HCT116 (cell line): Measurements from ENCODE around the gene ADAMTS1. TPM values are rescaled to one million over a fixed set of nuclear protein-coding genes. Genes with fewer than 3 reads are reported as not detected.
"Not testable (repeated sequence)": the region's sequence is repeated elsewhere in the genome, so short reads cannot be mapped to it uniquely, and the experiment has no call there.

Experiments used
- ATAC-seq: fragments of 200-7000 bp; cut with Tn5 transposase; 2 replicates; pipeline ENCODE4 v1.9.1; 2020; ENCODE audit warnings: mild to moderate bottlenecking, moderate library complexity
- BruUV-seq: library from RNA; stranded (reverse); fragments of 400-500 nt; replicated peaks from 2 replicates; lab custom pipeline; 2021; lab: Mats Ljungman, UMichigan
- CTCF ChIA-PET: fragments of 300-600 bp; sonication (Branson Sonifier 250); formaldehyde crosslinking; loops from one replicate; lab custom pipeline; 2021; ENCODE audit warnings: antibody characterized with exemption; lab: Charles Lee
- POLR2A ChIA-PET: fragments of 300-600, 350-600 bp; sonication (Branson Sonifier 250); formaldehyde crosslinking; loops from one replicate; lab custom pipeline; 2021; ENCODE audit warnings: antibody characterized with exemption; lab: Charles Lee
- RAD21 ChIA-PET, 2 experiments: fragments of 300-600 bp; sonication (Branson Sonifier 250); formaldehyde crosslinking; loops; one replicate each; lab custom pipeline; 2023; ENCODE audit warnings: low total read pairs in 2 of 2; ENCODE audit not compliant: uncharacterized antibody in 2 of 2, unreplicated experiment in 2 of 2, low non-redundant PET in 1 of 2; lab: Charles Lee
- DNase-seq: peaks from one replicate; pipeline ENCODE4 v3.0.0-alpha.2; 2010; ENCODE audit warnings: low read depth, low spot score
- H2AFZ ChIP-seq: fragments of 200-600 bp; shearing (Covaris generic), sonication (generic); 2 replicates; pipeline ENCODE4 v1.6.1; 2017; ENCODE audit warnings: low read depth, mixed run types, mixed read lengths, antibody characterized with exemption, low read length; ENCODE audit not compliant: poor library complexity, severe bottlenecking
- H3K27ac ChIP-seq: 2 replicates; pipeline ENCODE4 v1.5.1; 2012; ENCODE audit warnings: low read depth, low read length
- H3K27me3 ChIP-seq: fragments of 200-600 bp; sonication (generic); 2 replicates; pipeline ENCODE4 v1.6.1; 2016; ENCODE audit warnings: mixed run types, low read length, mixed read lengths; ENCODE audit not compliant: insufficient read depth
- H3K36me3 ChIP-seq, 2 experiments: fragments of 200-500 bp in 1 of 2; fragments of 200-600 bp in 1 of 2; sonication (Bioruptor generic) in 1 of 2; sonication (generic) in 1 of 2; 2 replicates each; pipeline versions ENCODE4 v1.5.1 to v1.6.1; 2014 to 2016; ENCODE audit warnings: low read length in 2 of 2, inconsistent platforms in 1 of 2, mixed read lengths in 1 of 2, mixed run types in 1 of 2; ENCODE audit not compliant: insufficient read depth in 2 of 2, control insufficient read depth in 1 of 2
- H3K4me1 ChIP-seq, 2 experiments: fragments of 200-600 bp in 1 of 2; sonication (generic) in 1 of 2; 2 replicates each; pipeline versions ENCODE4 v1.5.1 to v1.6.1; 2012 to 2017; ENCODE audit warnings: low read length in 2 of 2, inconsistent platforms in 1 of 2, mild to moderate bottlenecking in 1 of 2, mixed read lengths in 1 of 2, mixed run types in 1 of 2, moderate library complexity in 1 of 2; ENCODE audit not compliant: insufficient read depth in 2 of 2, control insufficient read depth in 1 of 2
- H3K4me2 ChIP-seq: fragments of 200-600 bp; sonication (generic); 2 replicates; pipeline ENCODE4 v1.6.1; 2017; ENCODE audit warnings: mixed run types, low read length, mixed read lengths
- H3K4me3 ChIP-seq, 2 experiments: fragments of 200-600 bp in 1 of 2; sonication (generic) in 1 of 2; replicated peaks in 1 of 2; 2 replicates each; pipeline ENCODE4 v1.5.1; 2011 to 2016; ENCODE audit warnings: low read length in 2 of 2, control low read depth in 1 of 2, low read depth in 1 of 2, mild to moderate bottlenecking in 1 of 2, mixed read lengths in 1 of 2, mixed run types in 1 of 2
- H3K79me2 ChIP-seq: fragments of 200-600 bp; sonication (generic); 2 replicates; pipeline ENCODE4 v1.6.1; 2017; ENCODE audit warnings: mild to moderate bottlenecking, mixed run types, low read length, moderate library complexity, mixed read lengths; ENCODE audit not compliant: insufficient read depth
- H3K9ac ChIP-seq: fragments of 200-600 bp; sonication (generic); 2 replicates; pipeline ENCODE4 v1.6.1; 2016; ENCODE audit warnings: low read length, mixed read lengths
- H3K9me2 ChIP-seq: fragments of 200-600 bp; sonication (generic), shearing (Covaris generic); 2 replicates; pipeline ENCODE4 v1.6.1; 2017; ENCODE audit warnings: mixed run types, mild to moderate bottlenecking, moderate library complexity; ENCODE audit not compliant: insufficient read depth
- H3K9me3 ChIP-seq, 2 experiments: fragments of 200-500 bp in 1 of 2; fragments of 200-600 bp in 1 of 2; sonication (Bioruptor generic) in 1 of 2; sonication (generic) in 1 of 2; 2 replicates each; pipeline ENCODE4 v1.6.1; 2014 to 2017; ENCODE audit warnings: low read length in 2 of 2, mixed read lengths in 2 of 2, inconsistent platforms in 1 of 2, low read depth in 1 of 2, mild to moderate bottlenecking in 1 of 2, mixed run types in 1 of 2, moderate library complexity in 1 of 2; ENCODE audit not compliant: control insufficient read depth in 1 of 2, insufficient read depth in 1 of 2
- H4K20me1 ChIP-seq: fragments of 200-600 bp; sonication (generic), shearing (Covaris generic); 2 replicates; pipeline ENCODE4 v1.6.1; 2017; ENCODE audit warnings: mixed run types, mild to moderate bottlenecking, moderate library complexity; ENCODE audit not compliant: insufficient read depth
- POLR2AphosphoS5 ChIP-seq: IDR thresholded peaks from 2 replicates; pipeline ENCODE4 v1.6.1; 2011; ENCODE audit warnings: mild to moderate bottlenecking, low read depth, low read length, moderate library complexity
- SIN3A ChIP-seq: IDR thresholded peaks from 2 replicates; pipeline ENCODE4 v1.6.1; 2012; ENCODE audit warnings: low read depth
- intact Hi-C: fragments of 100-400 bp; cut with micrococcal nuclease; formaldehyde crosslinking; loops from 2 replicates; pipeline ENCODE4 v1.10.0; 2022
- total RNA-seq: library from RNA; stranded (reverse); gene quantifications from one replicate; pipeline ENCODE4 v1.2.1, GENCODE V29; 2021; ENCODE audit not compliant: unreplicated experiment

The ADAMTS1 gene
- total RNA-seq, 1 experiment from 2014 or later, result 0.98 TPM

DNA sequence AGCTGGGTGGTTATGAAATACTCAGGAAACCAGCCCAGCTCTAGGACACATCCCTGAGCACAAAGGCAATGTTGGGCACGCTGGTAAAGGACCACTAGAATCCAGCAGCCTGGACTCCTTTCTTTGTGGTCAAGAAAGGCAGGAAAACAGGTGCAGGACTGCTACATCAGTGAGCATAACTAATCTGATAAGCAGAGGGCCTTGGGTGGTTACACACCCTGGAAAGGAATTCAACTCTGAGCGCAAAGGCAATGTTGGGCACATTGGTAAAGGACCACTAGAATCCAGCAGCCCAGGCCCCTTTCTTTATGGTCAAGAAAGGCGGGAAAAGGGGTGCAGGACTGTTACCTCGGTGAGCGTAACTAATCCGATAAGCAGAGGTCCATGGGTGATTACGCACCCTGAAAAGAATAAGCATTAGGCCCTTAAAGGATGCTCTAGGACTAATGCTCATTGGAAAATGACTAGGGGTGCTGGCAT lies 11.7 kb upstream of the ADAMTS1 start:
- BruUV-seq, intact Hi-C loops, H2AFZ ChIP-seq, RAD21 ChIA-PET, H3K4me1 ChIP-seq, ATAC-seq, H3K4me2 ChIP-seq, CTCF ChIA-PET, H3K9ac ChIP-seq, H3K27ac ChIP-seq, DNase-seq, H3K79me2 ChIP-seq, H4K20me1 ChIP-seq, H3K27me3 ChIP-seq, H3K9me3 ChIP-seq, H3K9me2 ChIP-seq, H3K4me3 ChIP-seq, H3K36me3 ChIP-seq, POLR2A ChIA-PET: not testable (repeated sequence)

DNA sequence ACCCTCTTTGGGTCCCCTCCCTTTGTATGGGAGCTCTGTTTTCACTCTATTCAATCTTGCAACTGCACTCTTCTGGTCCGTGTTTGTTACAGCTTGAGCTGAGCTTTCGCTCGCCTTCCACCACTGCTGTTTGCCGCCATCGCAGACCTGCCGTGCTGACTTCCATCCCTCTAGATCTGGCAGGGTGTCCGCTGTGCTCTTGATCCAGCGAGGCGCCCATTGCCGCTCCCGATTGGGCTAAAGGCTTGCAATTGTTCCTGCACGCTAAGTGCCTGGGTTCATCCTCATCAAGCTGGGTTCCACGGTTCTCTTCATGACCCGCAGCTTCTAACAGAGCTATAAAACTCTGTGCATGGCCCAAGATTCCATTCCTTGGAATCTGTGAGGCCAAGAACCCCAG lies 9.5 kb upstream of the ADAMTS1 start:
- H3K36me3 ChIP-seq, H3K4me3 ChIP-seq, RAD21 ChIA-PET, H2AFZ ChIP-seq, H3K27me3 ChIP-seq, ATAC-seq, H3K9ac ChIP-seq, H3K27ac ChIP-seq, H4K20me1 ChIP-seq, H3K79me2 ChIP-seq, CTCF ChIA-PET, H3K9me2 ChIP-seq, H3K9me3 ChIP-seq, DNase-seq, POLR2A ChIA-PET, H3K4me2 ChIP-seq, H3K4me1 ChIP-seq, BruUV-seq: not testable (repeated sequence)
- intact Hi-C loops, result loop anchor here (5.0 kb wide), 1 partner anchor 1198 kb away; no protein-coding TSS in a partner anchor

DNA sequence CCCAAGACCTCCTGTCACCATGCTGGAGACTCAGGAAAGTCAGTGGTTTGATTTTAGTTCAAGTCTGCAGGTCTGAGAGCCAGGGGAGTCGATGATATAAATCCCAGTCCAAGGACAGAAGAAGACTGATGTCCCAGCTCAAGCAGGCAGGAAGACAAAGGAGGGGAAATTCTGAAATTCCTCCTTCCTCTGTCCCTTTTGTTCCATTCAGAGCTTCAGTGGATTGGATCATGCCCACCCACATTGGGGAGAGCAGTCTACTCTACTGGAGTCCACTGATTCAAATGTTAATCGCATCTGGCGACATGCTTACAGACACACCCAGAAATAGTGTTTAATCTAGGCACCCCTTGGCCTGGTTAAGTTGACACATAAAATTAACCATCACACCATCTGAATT lies 7.2 kb upstream of the ADAMTS1 start:
- ChIA-PET CTCF (interaction anchor here (1.6 kb wide), 1 partner anchor 1893 kb away, joined by 5 read pairs; no protein-coding TSS in a partner anchor), POLR2A (no interaction called here), RAD21 (no interaction called here)
- H3K9ac ChIP-seq, result no peak overlapping the region
- H3K27ac ChIP-seq, result no peak overlapping the region
- no peaks in the 10 kb centered on the region for H3K4me1 ChIP-seq
- intact Hi-C loops, result loop anchor here (5.0 kb wide), 1 partner anchor 1200 kb away; no protein-coding TSS in a partner anchor
- H2AFZ ChIP-seq, result no peak overlapping the region
- no peak overlapping the region for H3K4me3 ChIP-seq
- no peak for DNase-seq
- no TSS peak for BruUV-seq
- no peak for ATAC-seq
- H3K9me2 ChIP-seq, result no peaks in the 10 kb centered on the region
- H3K9me3 ChIP-seq, result 0 out of 4 replicates have a peak, but pooled peaks cover 0 to 5% of the 10 kb centered on the region in 2 experiments
- H3K4me2 ChIP-seq, result no peak overlapping the region
- no peaks in the 10 kb centered on the region for H3K27me3 ChIP-seq
- TF ChIP-seq POLR2AphosphoS5, result no peak
- TF ChIP-seq SIN3A, result no peak
- H4K20me1 ChIP-seq, result no peaks in the 10 kb centered on the region
- H3K79me2 ChIP-seq, result no peaks in the 10 kb centered on the region
- no peaks in the 10 kb centered on the region for H3K36me3 ChIP-seq
